GM12872 (cell line): Measurements from ENCODE around the gene ARHGAP30.

ENCODE experiments used
- CTCF ChIP-seq: IDR thresholded peaks from 3 replicates; pipeline ENCODE4 v1.5.1; 2011; ENCODE audit warnings: low read depth, mild to moderate bottlenecking, low read length, moderate library complexity; ENCODE audit not compliant: insufficient read depth

Gene ARHGAP30

GRCh38 chr1:161039154-161039545, 30.5 kb downstream of the ARHGAP30 start:
- no peak for TF ChIP-seq CTCF

- TF ChIP-seq CTCF, result 0 out of 3 replicates have a peak, but pooled peaks have one; percentile 3
These were observed 31.1 kb downstream of the ARHGAP30 start, which contains the start of gene TSTD1 for GRCh38 chr1:161038523-161039153. TSS of gene TSTD1 (minus strand) at chr1:161038964. CDS start at chr1:161038889, 75 bp downstream.

GRCh38 chr1:161037661-161038522, 31.8 kb downstream of the ARHGAP30 start:
- TF ChIP-seq CTCF, result no peak

GRCh38 chr1:161033751-161034150, 35.9 kb downstream of the ARHGAP30 start:
- TF ChIP-seq CTCF, result no peak

GRCh38 chr1:161032409-161032808, 37.3 kb downstream of the ARHGAP30 start:
- TF ChIP-seq CTCF, result no peak

- no peak for TF ChIP-seq CTCF
These were observed 37.8 kb downstream of the ARHGAP30 start for GRCh38 chr1:161031874-161032273.

GRCh38 chr1:161021970-161022353, 47.7 kb downstream of the ARHGAP30 start:
- no peak for TF ChIP-seq CTCF
